ENCODE measurements around the gene JAM3. TPM values are rescaled to one million over a fixed set of nuclear protein-coding genes. Genes with fewer than 3 reads are reported as not detected.
"Not testable (repeated sequence)": the region's sequence is repeated elsewhere in the genome, so short reads cannot be mapped to it uniquely, and the experiment has no call there.

Gene JAM3
- total RNA-seq, 1 experiment from 2014 or later: 45.4 TPM

DNA sequence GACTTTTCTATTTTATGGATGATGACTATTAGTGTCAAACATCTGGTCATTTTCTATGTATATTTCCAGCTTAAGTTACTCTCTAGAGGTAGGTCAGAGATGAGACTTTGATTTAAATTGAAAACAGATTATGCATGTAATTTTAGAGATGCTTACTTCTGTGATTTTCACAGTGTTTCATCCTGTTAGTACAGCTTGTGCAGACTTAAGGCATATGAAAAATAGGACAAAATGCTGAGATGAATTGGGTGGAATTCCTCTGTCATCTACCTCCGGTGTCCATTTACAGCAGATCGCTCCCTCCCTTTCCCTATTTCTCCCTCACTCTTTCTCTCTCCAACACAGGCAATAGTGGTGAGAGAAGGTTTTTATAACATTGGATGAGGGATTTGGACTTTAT is 14.1 kb downstream of the JAM3 start:
- intact Hi-C loops (cut with micrococcal nuclease; ENCODE audit: unreplicated experiment): no loop called here
- Histone ChIP-seq H3K4me1 (ENCODE audit: control insufficient read depth, insufficient read depth, low read length) (no peaks in the 10 kb centered on the region), H3K27me3 (ENCODE audit: control insufficient read depth, insufficient read depth, low read length) (no peaks in the 10 kb centered on the region), H3K27ac (ENCODE audit: low read length) (no peak overlapping the region), H3K4me3 (ENCODE audit: low read depth in 2 of 2, low read length in 2 of 2) (no peak overlapping the region), H3K36me3 (ENCODE audit: control insufficient read depth, insufficient read depth, low read length) (no peaks in the 10 kb centered on the region), H3K9me3 (ENCODE audit: control insufficient read depth, insufficient read depth, low read depth, low read length) (no peaks in the 10 kb centered on the region)
- ChIA-PET POLR2A (no interaction called here), CTCF (interaction anchor here (0.7 kb wide), 1 partner anchor 16 kb away, joined by 3 read pairs; no protein-coding TSS in a partner anchor)
- no peak for DNase-seq (ENCODE audit: low read depth, low spot score)
- in situ Hi-C loops (cut with HindIII; ENCODE audit: low pct_unique_long_range_greater_than_20kb, low sequenced_read_pairs): no loop called here
- no peak for ATAC-seq
- BruUV-seq (replicated peaks): no TSS peak
- TF ChIP-seq SIN3A (IDR thresholded peaks at IDR 0.05; ENCODE audit: borderline replicate concordance, insufficient read depth, low read depth, low read length): no peak
- no peak for TF ChIP-seq POLR2AphosphoS5 (IDR thresholded peaks at IDR 0.05; ENCODE audit: low read depth, low read length)

DNA sequence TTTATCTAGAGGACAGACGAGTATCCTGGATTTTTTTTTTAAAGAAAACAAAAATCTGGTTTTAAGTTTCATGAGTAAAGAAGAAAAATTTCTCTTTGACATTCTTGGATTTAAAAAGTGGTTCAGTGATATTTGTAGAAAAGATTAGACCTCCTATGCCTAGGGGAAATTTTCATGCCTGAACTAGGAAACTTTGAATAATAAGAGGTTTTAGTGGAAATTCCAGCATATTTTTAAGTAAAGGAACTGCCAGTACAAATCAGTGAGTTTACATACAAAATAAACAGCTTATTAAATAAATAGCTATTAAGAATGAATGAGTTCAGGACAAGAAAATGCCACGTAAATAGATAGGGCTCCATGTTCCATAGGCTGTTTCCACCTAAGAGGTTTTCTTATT is 17.5 kb downstream of the JAM3 start:
- intact Hi-C loops (cut with micrococcal nuclease; ENCODE audit: unreplicated experiment) (no loop called here), in situ Hi-C loops (cut with HindIII; ENCODE audit: low pct_unique_long_range_greater_than_20kb, low sequenced_read_pairs) (no loop called here)
- Histone ChIP-seq H3K4me1 (ENCODE audit: control insufficient read depth, insufficient read depth, low read length) (no peaks in the 10 kb centered on the region), H3K9me3 (ENCODE audit: control insufficient read depth, insufficient read depth, low read depth, low read length) (no peaks in the 10 kb centered on the region), H3K27ac (ENCODE audit: low read length) (no peak overlapping the region), H3K27me3 (ENCODE audit: control insufficient read depth, insufficient read depth, low read length) (no peaks in the 10 kb centered on the region), H3K4me3 (ENCODE audit: low read depth in 2 of 2, low read length in 2 of 2) (no peak overlapping the region), H3K36me3 (ENCODE audit: control insufficient read depth, insufficient read depth, low read length) (no peaks in the 10 kb centered on the region)
- BruUV-seq (replicated peaks): no TSS peak
- CTCF ChIA-PET: no interaction called here
- POLR2A ChIA-PET: no interaction called here
- ATAC-seq: no peak
- TF ChIP-seq SIN3A (IDR thresholded peaks at IDR 0.05; ENCODE audit: borderline replicate concordance, insufficient read depth, low read depth, low read length): no peak
- no peak for TF ChIP-seq TCF7L2 (IDR thresholded peaks at IDR 0.05; ENCODE audit: low read depth, low read length)
- TF ChIP-seq POLR2AphosphoS5 (IDR thresholded peaks at IDR 0.05; ENCODE audit: low read depth, low read length): no peak
- TF ChIP-seq, protein P1, sequence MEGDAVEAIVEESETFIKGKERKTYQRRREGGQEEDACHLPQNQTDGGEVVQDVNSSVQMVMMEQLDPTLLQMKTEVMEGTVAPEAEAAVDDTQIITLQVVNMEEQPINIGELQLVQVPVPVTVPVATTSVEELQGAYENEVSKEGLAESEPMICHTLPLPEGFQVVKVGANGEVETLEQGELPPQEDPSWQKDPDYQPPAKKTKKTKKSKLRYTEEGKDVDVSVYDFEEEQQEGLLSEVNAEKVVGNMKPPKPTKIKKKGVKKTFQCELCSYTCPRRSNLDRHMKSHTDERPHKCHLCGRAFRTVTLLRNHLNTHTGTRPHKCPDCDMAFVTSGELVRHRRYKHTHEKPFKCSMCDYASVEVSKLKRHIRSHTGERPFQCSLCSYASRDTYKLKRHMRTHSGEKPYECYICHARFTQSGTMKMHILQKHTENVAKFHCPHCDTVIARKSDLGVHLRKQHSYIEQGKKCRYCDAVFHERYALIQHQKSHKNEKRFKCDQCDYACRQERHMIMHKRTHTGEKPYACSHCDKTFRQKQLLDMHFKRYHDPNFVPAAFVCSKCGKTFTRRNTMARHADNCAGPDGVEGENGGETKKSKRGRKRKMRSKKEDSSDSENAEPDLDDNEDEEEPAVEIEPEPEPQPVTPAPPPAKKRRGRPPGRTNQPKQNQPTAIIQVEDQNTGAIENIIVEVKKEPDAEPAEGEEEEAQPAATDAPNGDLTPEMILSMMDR (IDR thresholded peaks at IDR 0.05): no peak
- TF ChIP-seq, protein P2, sequence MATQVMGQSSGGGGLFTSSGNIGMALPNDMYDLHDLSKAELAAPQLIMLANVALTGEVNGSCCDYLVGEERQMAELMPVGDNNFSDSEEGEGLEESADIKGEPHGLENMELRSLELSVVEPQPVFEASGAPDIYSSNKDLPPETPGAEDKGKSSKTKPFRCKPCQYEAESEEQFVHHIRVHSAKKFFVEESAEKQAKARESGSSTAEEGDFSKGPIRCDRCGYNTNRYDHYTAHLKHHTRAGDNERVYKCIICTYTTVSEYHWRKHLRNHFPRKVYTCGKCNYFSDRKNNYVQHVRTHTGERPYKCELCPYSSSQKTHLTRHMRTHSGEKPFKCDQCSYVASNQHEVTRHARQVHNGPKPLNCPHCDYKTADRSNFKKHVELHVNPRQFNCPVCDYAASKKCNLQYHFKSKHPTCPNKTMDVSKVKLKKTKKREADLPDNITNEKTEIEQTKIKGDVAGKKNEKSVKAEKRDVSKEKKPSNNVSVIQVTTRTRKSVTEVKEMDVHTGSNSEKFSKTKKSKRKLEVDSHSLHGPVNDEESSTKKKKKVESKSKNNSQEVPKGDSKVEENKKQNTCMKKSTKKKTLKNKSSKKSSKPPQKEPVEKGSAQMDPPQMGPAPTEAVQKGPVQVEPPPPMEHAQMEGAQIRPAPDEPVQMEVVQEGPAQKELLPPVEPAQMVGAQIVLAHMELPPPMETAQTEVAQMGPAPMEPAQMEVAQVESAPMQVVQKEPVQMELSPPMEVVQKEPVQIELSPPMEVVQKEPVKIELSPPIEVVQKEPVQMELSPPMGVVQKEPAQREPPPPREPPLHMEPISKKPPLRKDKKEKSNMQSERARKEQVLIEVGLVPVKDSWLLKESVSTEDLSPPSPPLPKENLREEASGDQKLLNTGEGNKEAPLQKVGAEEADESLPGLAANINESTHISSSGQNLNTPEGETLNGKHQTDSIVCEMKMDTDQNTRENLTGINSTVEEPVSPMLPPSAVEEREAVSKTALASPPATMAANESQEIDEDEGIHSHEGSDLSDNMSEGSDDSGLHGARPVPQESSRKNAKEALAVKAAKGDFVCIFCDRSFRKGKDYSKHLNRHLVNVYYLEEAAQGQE (IDR thresholded peaks at IDR 0.05; ENCODE audit: insufficient read depth in 1 of 2, low read depth in 2 of 2, low read length in 1 of 2): no peak
- DNase-seq (ENCODE audit: low read depth, low spot score): no peak

DNA sequence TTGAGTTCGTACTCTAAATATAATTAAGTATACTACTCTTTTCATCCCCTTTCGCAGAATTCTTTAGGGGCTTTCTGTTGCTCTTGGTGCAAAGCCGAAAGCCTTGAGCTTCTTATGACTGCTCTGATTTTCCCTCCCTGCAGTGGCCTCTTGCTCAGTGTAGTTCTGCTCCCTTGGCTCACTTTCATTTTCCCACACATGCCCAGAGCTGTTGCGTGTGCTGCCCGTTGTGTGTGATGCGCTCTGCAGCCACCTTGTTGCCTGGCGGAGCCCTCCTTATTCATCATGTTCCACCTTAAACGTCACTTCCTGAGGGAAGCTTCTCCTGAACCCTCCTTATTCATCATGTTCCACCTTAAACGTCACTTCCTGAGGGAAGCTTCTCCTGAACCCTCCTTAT is 23.1 kb downstream of the JAM3 start:
- intact Hi-C loops (cut with micrococcal nuclease; ENCODE audit: unreplicated experiment); in situ Hi-C loops (cut with HindIII; ENCODE audit: low pct_unique_long_range_greater_than_20kb, low sequenced_read_pairs); H3K27me3 ChIP-seq (ENCODE audit: control insufficient read depth, insufficient read depth, low read length); H3K9me3 ChIP-seq (ENCODE audit: control insufficient read depth, insufficient read depth, low read depth, low read length); H3K36me3 ChIP-seq (ENCODE audit: control insufficient read depth, insufficient read depth, low read length); H3K4me1 ChIP-seq (ENCODE audit: control insufficient read depth, insufficient read depth, low read length); BruUV-seq (replicated peaks); DNase-seq (ENCODE audit: low read depth, low spot score); H3K27ac ChIP-seq (ENCODE audit: low read length); H3K4me3 ChIP-seq (ENCODE audit: low read depth in 2 of 2, low read length in 2 of 2); ATAC-seq: not testable (repeated sequence)
- ChIA-PET CTCF (interaction anchor here (0.6 to 0.7 kb wide), 3 partner anchors 42 to 165 kb away, joined by 3 to 6 read pairs (median 3); no protein-coding TSS in a partner anchor), POLR2A (interaction anchor here (0.6 to 0.7 kb wide), 2 partner anchors 14 to 68 kb away, joined by 3 to 22 read pairs; no protein-coding TSS in a partner anchor)
